Left hindlimb (tissue), 1 donor: ENCODE data around the gene FMNL1.
"Not testable (repeated sequence)": the region's sequence is repeated elsewhere in the genome, so short reads cannot be mapped to it uniquely, and the experiment has no call there.

ENCODE experiments used
- DNase-seq: peaks from one replicate; pipeline ENCODE4 v3.0.0-alpha.2; 2018

FMNL1 gene

GRCh38 chr17:45235416-45236281, 14.0 kb downstream of the FMNL1 start:
- peak; percentile 57 for DNase-seq

GRCh38 chr17:45236282-45236606, 14.6 kb downstream of the FMNL1 start:
- DNase-seq = no peak

GRCh38 chr17:45237686-45238085, 16.0 kb downstream of the FMNL1 start:
- no peak for DNase-seq

GRCh38 chr17:45238155-45238774, 16.6 kb downstream of the FMNL1 start:
- DNase-seq = no peak

- DNase-seq = no peak
These were observed 19.2 kb downstream of the FMNL1 start for GRCh38 chr17:45240905-45241327.

GRCh38 chr17:45241328-45242028, 19.8 kb downstream of the FMNL1 start:
- no peak for DNase-seq

GRCh38 chr17:45242029-45242414, 20.3 kb downstream of the FMNL1 start:
- no peak for DNase-seq

GRCh38 chr17:45243750-45244149, 22.1 kb downstream of the FMNL1 start:
- no peak for DNase-seq

- DNase-seq = no peak
These were observed 23.3 kb downstream of the FMNL1 start for GRCh38 chr17:45244725-45245656.

- DNase-seq = no peak
These were observed 24.7 kb downstream of the FMNL1 start for GRCh38 chr17:45246338-45246737.

GRCh38 chr17:45246861-45247428, 25.3 kb downstream of the FMNL1 start:
- no peak for DNase-seq

- peak; percentile 79 for DNase-seq
These were observed 25.9 kb downstream of the FMNL1 start for GRCh38 chr17:45247429-45248131.

GRCh38 chr17:45248132-45248957, 26.7 kb downstream of the FMNL1 start:
- DNase-seq = no peak

- no peak for DNase-seq
These were observed 30.2 kb downstream of the FMNL1 start for GRCh38 chr17:45251931-45252330.

GRCh38 chr17:45253237-45253636, 31.6 kb downstream of the FMNL1 start:
- not testable (repeated sequence) for DNase-seq

GRCh38 chr17:45253879-45254278, 32.2 kb downstream of the FMNL1 start:
- no peak for DNase-seq

GRCh38 chr17:45255358-45255757, 33.7 kb downstream of the FMNL1 start:
- DNase-seq = no peak

- no peak for DNase-seq
These were observed 34.7 kb downstream of the FMNL1 start for GRCh38 chr17:45256114-45256966.

- no peak for DNase-seq
These were observed 35.4 kb downstream of the FMNL1 start for GRCh38 chr17:45257115-45257514.

GRCh38 chr17:45258981-45259380, 37.3 kb downstream of the FMNL1 start:
- no peak for DNase-seq
